A549 (cell line): ENCODE data around the gene SLC9A4. TPM values are rescaled to one million over a fixed set of nuclear protein-coding genes. Genes with fewer than 3 reads are reported as not detected.

Experiments used
- ATAC-seq, 2 experiments: fragments of 200-7000 bp in 1 of 2; fragments of >200 bp in 1 of 2; cut with Nextera tagmentation in 1 of 2; cut with Tn5 transposase in 1 of 2; 3 replicates each; pipeline versions ENCODE4 v1.8.0 to v1.9.1; 2018 to 2020; ENCODE audit warnings: mild to moderate bottlenecking in 1 of 2, moderate library complexity in 1 of 2
- CTCF ChIA-PET: fragments of 300-600 bp; sonication (Branson Sonifier 250); formaldehyde crosslinking; extraction: SDS; loops from one replicate; lab custom pipeline; 2021; ENCODE audit warnings: antibody characterized with exemption, inconsistent platforms; lab: Yijun Ruan, JAX
- POLR2A ChIA-PET: fragments of 350-600 bp; formaldehyde crosslinking; extraction: SDS; loops from one replicate; lab custom pipeline; 2021; ENCODE audit warnings: antibody characterized with exemption, inconsistent platforms; lab: Yijun Ruan, JAX
- DNase-seq, 2 experiments: peaks; one replicate each; pipeline versions ENCODE4 v3.0.0 to v3.0.0-alpha.2; 2011 to 2016; ENCODE audit warnings: low read depth in 1 of 2, low spot score in 1 of 2
- FAIRE-seq: peaks from 2 replicates; lab custom pipeline; 2011; peaks lifted over from hg19 to GRCh38; lab: Jason Lieb, UNC
- H3K27ac ChIP-seq, 2 experiments: fragments of >200 bp; sonication (Bioruptor Twin); formaldehyde crosslinking; 3 replicates each; pipeline ENCODE4 v1.5.1; 2016 to 2017
- H3K4me1 ChIP-seq: fragments of >200 bp; sonication (Bioruptor Twin); formaldehyde crosslinking; 3 replicates; pipeline ENCODE4 v1.6.1; 2016
- H3K4me2 ChIP-seq: fragments of >200 bp; sonication (Bioruptor Twin); formaldehyde crosslinking; 3 replicates; pipeline ENCODE4 v1.6.1; 2016
- H3K4me3 ChIP-seq: fragments of >200 bp; sonication (Bioruptor Twin); formaldehyde crosslinking; 3 replicates; pipeline ENCODE4 v1.5.1; 2016
- H3K9me3 ChIP-seq: fragments of >200 bp; sonication (Bioruptor Twin); formaldehyde crosslinking; 3 replicates; pipeline ENCODE4 v1.6.1; 2016
- BHLHE40 ChIP-seq: IDR thresholded peaks from 2 replicates; pipeline ENCODE4 v1.6.1; 2012; ENCODE audit warnings: low read depth, low read length, inconsistent platforms
- CBX2 ChIP-seq: fragments of 200-600 bp; sonication (generic); IDR thresholded peaks from 2 replicates; pipeline ENCODE4 v1.6.1; 2016; ENCODE audit warnings: low read depth, mild to moderate bottlenecking, borderline replicate concordance
- CTCF ChIP-seq: fragments of >200 bp; sonication (Bioruptor Twin); formaldehyde crosslinking; IDR thresholded peaks from 3 replicates; pipeline ENCODE4 v1.5.1; 2016
- ESRRA ChIP-seq: fragments of 150-350 bp; IDR thresholded peaks from 2 replicates; pipeline ENCODE4 v1.6.1; 2014; ENCODE audit warnings: mild to moderate bottlenecking, low read length, borderline replicate concordance
- FOXS1 ChIP-seq: fragments of 250-450 bp; sonication (Bioruptor Pico); IDR thresholded peaks from 2 replicates; pipeline ENCODE4 v1.5.0; 2020; ENCODE audit warnings: mild to moderate bottlenecking, moderate library complexity
- HDAC2 ChIP-seq: fragments of 200-600 bp; sonication (generic); IDR thresholded peaks from 2 replicates; pipeline ENCODE4 v1.6.1; 2016
- HES2 ChIP-seq: fragments of >200 bp; sonication (Bioruptor Twin); formaldehyde crosslinking; IDR thresholded peaks from 2 replicates; pipeline ENCODE4 v1.6.1; 2016
- HEYL ChIP-seq: fragments of 250-450 bp; sonication (Bioruptor Pico); IDR thresholded peaks from 2 replicates; pipeline ENCODE4 v1.8.0; 2021; ENCODE audit warnings: mild to moderate bottlenecking, moderate library complexity
- KDM1A ChIP-seq: fragments of 200-600 bp; sonication (generic); IDR thresholded peaks from 2 replicates; pipeline ENCODE4 v1.6.1; 2016; ENCODE audit warnings: low read depth, mild to moderate bottlenecking
- MAZ ChIP-seq: fragments of 150-350 bp; IDR thresholded peaks from 2 replicates; pipeline ENCODE4 v1.6.1; 2014; ENCODE audit warnings: antibody characterized with exemption, low read depth, low read length, borderline replicate concordance
- MYC ChIP-seq: IDR thresholded peaks from 2 replicates; pipeline ENCODE4 v1.6.1; 2012; ENCODE audit warnings: mild to moderate bottlenecking, inconsistent platforms, low read length, improper control_type of control experiment, borderline replicate concordance
- PBX3 ChIP-seq: IDR thresholded peaks from 2 replicates; pipeline ENCODE4 v1.6.1; 2012
- POLR2AphosphoS2 ChIP-seq: conservative IDR thresholded peaks from 2 replicates; pipeline ENCODE4 v1.6.1; 2012; ENCODE audit warnings: low read length, improper control_type of control experiment, inconsistent platforms
- RAD21 ChIP-seq, 2 experiments: fragments of >200 bp in 1 of 2; sonication (Bioruptor Twin) in 1 of 2; formaldehyde crosslinking in 1 of 2; IDR thresholded peaks in 1 of 2; conservative IDR thresholded peaks in 1 of 2; 2 replicates in 1 of 2; 3 replicates in 1 of 2; pipeline ENCODE4 v1.6.1; 2012 to 2018; ENCODE audit warnings: inconsistent platforms in 1 of 2
- REST ChIP-seq: fragments of 200-600 bp; sonication (generic); IDR thresholded peaks from 2 replicates; pipeline ENCODE4 v1.6.1; 2016; ENCODE audit warnings: antibody characterized with exemption, mild to moderate bottlenecking, moderate library complexity
- RNF2 ChIP-seq: fragments of 200-600 bp; sonication (generic); IDR thresholded peaks from 2 replicates; pipeline ENCODE4 v1.6.1; 2016; ENCODE audit warnings: low read depth, mild to moderate bottlenecking, antibody characterized with exemption, moderate library complexity, borderline replicate concordance
- SMC3 ChIP-seq: fragments of >200 bp; sonication (Bioruptor Twin); formaldehyde crosslinking; IDR thresholded peaks from 3 replicates; pipeline ENCODE4 v1.6.1; 2018; ENCODE audit warnings: inconsistent platforms
- TFCP2L1 ChIP-seq: fragments of 250-450 bp; sonication (Bioruptor Pico); IDR thresholded peaks from 2 replicates; pipeline ENCODE4 v1.5.0; 2021; ENCODE audit warnings: mild to moderate bottlenecking
- USF2 ChIP-seq: fragments of 450-650 bp; IDR thresholded peaks from 2 replicates; pipeline ENCODE4 v1.6.1; 2014; ENCODE audit warnings: antibody characterized with exemption
- WGBS: methylation state at CpG from one replicate; pipeline ENCODE4 v1.1.6; 2017; ENCODE audit errors: missing lambda C conversion rate; 5-methylcytosine and 5-hydroxymethylcytosine counted together
- polyA plus RNA-seq, 4 experiments: library from polyadenylated mRNA; depleted of rRNA in 3 of 4; stranded (reverse); fragments of >200 nt; fragmentation: RNase III in 1 of 4; extraction: RNeasy Plus Mini Kit Qiagen cat#74134 plus additional on column Dnase treatment in 1 of 4; gene quantifications; 2 replicates in 3 of 4; 3 replicates in 1 of 4; pipeline ENCODE4 v1.2.3, GENCODE V29; 2011 to 2017

SLC9A4 gene
- polyA plus RNA-seq, 2 of the 4 experiments (the other 2 are of a cell fraction), result not detected

GRCh38 chr2:102509749-102510148 is 36.7 kb downstream of the SLC9A4 start:
- CTCF ChIA-PET, result interaction anchor here (2.3 kb wide), 1 partner anchor 37 kb away, joined by 8 read pairs; the partner anchor contains the start of gene SLC9A4
- Histone ChIP-seq H3K4me1 (peaks cover 15% of the 10 kb centered on the region), H3K27ac (no peak overlapping the region), H3K9me3 (no peaks in the 10 kb centered on the region), H3K4me2 (no peak overlapping the region), H3K4me3 (no peak overlapping the region)
- FAIRE-seq, result no peak
- no peak for ATAC-seq
- POLR2A ChIA-PET, result no interaction called here
- TF ChIP-seq KDM1A, result no peak
- TF ChIP-seq TFCP2L1, result no peak
- TF ChIP-seq PBX3, result no peak
- TF ChIP-seq RNF2, result no peak
- no peak for TF ChIP-seq MAZ
- TF ChIP-seq RAD21 (conservative IDR thresholded peaks at IDR 0.05 in 1 of 2, IDR thresholded peaks at IDR 0.05 in 1 of 2), result no peak
- TF ChIP-seq ESRRA, result no peak
- no peak for TF ChIP-seq BHLHE40
- TF ChIP-seq HDAC2, result no peak
- TF ChIP-seq REST, result no peak
- TF ChIP-seq USF2, result no peak
- TF ChIP-seq CTCF, result no peak
- no peak for TF ChIP-seq HES2
- TF ChIP-seq SMC3, result no peak
- no peak for TF ChIP-seq POLR2AphosphoS2
- TF ChIP-seq MYC, result no peak
- TF ChIP-seq HEYL, result no peak
- no peak for TF ChIP-seq CBX2
- no peak for TF ChIP-seq FOXS1 (CRISPR knock-in tag)
- WGBS, result 38% methylated on average over 2 of the region's 2 CpGs
- DNase-seq, result no peak
